CD4-positive, alpha-beta T cell treated with Interleukin-6 for 4 hours (primary cell): ENCODE results near the gene AFF3.

Experiments used
- DNase-seq: peaks from one replicate; pipeline ENCODE4 v3.0.0-alpha.2; 2020; ENCODE audit warnings: mixed read lengths

Gene AFF3

DNA sequence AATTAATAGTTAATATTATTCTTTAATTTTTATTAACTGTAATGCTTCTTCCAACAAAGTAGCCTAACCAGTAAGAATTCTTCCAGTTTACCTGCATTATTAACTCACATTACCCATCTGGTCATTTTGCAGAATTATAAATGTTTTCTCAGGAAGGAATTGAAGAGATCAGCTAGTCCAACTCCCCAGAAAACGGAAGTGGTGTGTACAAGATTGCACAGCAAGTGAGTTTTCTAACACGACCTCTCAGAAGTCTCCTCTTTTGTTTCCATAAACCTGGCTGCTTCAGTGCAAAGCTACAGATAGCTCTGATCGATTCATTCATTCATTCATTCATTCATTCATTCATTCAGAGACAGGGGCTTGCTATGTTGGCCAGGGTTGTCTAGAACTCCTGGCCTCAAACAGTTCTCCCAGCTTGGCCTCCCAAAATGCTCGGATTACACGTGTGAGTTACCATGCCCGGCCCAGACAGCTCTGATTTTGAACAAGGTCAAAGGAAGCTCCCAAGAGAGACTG lies 523.8 kb downstream of the AFF3 start:
- no peak for DNase-seq

DNA sequence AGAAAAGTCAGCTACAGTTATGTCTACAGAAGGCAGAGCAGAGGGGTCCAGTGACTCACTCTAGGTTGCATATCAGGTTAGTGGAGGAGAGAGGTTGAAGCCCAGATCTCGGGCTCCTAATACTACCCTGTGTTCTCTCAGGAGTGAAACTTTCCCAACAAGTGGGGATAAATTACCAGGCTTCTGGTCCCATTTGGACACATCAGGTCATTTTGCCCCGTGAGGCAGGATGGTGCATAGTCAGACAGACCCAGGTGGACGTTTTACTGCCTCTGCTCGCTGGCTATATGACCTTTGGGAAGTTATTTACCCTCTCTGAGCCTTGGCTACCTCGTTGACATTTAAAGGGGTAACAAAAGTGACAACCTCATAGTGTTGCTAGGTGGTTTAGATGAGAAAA lies 524.6 kb downstream of the AFF3 start:
- no peak for DNase-seq

DNA sequence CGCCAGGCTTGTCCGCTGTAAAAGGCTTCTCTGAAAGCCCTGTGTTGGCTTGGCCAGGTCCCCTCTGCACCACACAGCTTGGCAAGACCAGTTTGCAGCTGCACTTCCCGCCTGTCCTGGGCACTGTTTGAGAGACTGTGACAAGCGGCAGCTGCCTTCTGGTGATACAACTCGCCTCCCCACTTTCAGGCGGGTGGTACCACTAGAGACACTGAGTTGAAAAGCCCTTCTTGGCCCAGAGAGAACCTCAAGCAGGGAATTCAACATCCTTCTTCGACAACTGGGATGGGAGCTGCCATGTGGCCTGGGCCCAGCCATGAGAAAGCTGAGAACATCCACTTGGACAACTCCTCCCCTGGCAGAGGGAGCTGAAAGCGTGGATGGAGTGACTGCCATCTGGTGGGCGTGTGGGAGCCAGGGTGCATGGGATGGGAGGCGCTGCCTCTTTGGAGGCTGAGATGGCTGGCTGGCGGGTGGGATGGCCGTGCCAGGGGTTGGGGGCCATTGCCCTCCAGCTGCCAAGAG lies 527.1 kb downstream of the AFF3 start:
- no peak for DNase-seq

DNA sequence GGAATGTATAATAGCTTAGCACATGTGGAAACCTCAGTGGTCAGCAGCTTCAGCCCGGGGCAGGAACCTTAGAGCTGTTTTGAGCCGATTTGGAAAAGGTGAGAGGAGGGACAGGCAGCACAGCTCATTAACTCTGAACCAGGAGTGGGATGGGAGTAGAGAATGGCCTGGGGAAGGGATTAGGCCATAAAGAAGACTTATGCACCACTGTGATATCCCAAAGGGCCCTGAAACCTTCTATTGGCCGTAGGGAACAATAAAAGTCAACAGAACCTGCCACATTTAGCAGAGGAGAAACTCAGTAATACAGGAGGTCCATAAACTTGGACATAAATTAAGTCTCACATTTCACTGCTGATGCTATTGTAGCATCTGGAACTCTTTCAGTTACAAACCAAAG lies 528.4 kb downstream of the AFF3 start:
- no peak for DNase-seq

DNA sequence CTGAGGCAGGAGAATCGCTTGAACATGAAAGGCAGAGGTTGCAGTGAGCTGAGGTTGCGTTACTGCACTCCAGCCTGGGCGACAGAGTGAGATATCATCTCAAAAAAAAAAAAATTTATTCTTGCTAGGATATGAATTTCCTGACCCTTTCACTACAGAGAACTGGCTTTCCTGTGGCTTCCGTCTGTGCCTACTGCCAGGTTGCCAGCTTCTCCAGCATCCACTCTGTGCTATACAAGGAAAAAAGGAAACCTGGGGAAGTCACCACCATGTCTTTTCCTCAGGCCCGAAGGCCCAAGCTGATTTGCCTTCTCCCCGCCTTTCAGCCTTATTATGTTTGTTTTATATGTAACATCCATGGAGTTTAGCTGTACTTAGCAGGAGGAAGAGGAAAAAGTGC lies 530.6 kb downstream of the AFF3 start:
- no peak for DNase-seq

DNA sequence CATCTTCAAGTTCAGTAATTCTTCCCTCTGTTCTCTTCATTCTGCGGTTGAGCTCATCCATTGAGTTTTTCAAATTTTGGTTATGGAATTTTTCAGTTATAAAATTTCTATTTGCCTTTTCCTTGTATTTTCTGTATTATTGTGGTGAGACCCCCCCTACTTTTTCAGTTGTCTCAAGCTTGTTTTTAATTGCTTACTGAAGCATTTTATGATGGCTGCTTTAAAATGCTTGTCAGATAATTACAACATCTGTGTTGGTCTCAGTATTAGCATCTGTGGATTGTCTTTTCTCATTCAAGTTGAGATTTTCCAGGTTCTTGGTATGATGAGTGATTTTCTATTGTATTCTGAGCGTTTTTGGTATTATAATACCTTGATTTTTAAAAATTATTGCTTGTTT lies 531.4 kb downstream of the AFF3 start:
- DNase-seq, result no peak

DNA sequence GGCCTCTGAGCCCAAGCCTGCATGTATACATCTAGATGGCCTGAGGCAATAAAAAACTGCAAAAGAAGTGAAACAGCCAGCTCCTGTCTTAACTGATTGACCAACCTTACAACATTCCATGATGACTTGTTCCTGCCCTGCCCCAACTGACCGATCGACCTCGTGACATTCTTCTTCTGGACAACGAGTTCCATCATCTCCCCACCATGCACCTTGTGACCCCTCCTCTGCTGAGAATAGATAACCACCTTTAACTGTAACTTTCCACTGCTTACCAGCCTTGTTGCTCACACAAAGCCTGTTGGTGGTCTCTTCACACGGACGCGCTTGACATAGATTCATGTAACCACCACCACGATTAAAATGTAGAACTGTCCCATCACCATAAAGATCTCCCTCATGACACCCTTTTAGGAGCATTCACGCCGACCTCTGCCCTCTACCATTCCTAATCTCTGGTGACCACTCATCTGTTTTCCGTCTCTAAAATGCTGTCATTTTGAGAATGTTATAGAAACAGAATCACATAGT lies 532.5 kb downstream of the AFF3 start:
- no peak for DNase-seq

DNA sequence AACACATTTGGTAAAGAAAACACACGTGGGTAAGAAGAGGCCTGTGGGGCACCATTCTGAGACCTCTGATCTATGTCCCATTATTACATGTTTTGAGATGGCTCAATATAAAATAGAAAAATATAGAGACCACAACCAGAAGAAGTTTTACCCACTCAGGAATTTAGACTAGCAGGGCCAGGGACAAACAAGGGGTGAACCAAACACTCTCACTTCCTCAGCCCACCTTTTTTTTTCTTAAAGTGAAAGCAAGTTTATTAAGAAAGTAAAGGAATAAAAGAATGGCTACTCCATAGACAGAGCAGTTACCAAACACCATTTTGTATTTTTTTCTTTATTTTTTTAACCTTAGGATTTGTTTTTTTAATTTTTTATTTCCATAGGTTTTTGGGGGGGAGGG lies 533.5 kb downstream of the AFF3 start:
- no peak for DNase-seq

DNA sequence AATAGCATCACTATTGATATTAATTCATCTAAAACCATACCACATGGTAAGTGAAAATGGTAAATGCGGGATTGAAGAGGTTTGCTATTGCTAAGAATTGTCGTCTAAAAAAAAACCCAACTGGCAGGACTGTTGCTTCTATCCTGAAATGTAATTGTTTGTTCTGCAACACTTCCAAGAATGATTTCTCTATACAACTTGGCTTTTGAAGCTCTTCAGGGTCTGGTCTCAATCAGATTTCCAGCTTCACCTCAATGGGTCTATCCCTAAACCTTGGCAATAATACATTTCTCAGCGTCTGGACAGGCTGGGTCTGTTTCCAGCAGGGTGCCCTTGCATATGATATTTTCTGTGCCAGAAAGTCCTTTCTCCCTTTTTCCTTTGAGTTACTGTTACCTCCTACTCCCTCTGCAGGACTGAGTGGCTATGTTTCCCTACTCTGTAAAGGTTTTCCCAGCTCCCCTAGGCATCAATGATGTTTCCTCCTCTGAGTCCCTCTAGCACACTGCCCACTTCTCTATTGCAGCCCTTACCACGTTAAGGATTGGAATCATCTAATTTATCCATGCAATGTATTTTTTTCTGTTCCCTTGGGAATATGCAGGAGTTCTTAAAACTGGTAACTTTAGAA lies 534.4 kb downstream of the AFF3 start:
- no peak for DNase-seq

DNA sequence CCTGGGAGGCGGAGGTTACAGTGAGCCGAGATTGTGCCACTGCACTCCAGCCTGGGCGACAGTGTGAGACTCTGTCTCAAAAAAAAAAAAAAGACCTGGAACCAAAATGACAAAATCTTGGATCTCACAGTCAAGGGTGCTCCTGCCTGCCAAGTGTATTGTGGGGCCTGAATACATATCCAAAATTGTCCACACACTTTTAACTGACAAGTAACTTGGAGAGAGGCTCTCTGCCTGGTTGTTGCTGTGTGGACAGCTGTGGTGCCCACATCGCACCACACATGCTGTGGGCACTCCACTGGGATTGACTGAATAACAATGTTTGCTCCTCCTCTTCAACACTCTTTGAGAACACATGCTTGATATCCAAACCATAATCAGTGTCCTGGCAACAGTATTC lies 534.9 kb downstream of the AFF3 start:
- no peak for DNase-seq

DNA sequence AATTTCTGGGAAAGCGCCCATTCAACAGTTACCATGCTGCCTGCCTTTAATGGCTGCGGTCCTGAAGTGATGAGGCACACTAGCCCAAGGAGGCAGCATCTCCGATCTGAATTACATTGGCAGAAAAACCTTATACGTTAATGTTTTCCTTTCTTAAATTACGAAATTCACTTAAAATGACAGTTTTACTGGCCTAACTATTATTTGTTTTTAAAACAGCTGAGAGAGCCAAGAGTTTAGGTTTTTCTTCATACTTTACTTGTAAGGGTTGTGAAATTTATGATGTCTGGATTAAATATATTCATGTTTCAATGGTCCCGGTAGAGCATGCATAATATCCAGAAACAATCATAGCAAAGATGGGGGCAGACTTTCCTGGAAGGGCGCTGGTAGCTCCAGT lies 537.4 kb downstream of the AFF3 start:
- no peak for DNase-seq

DNA sequence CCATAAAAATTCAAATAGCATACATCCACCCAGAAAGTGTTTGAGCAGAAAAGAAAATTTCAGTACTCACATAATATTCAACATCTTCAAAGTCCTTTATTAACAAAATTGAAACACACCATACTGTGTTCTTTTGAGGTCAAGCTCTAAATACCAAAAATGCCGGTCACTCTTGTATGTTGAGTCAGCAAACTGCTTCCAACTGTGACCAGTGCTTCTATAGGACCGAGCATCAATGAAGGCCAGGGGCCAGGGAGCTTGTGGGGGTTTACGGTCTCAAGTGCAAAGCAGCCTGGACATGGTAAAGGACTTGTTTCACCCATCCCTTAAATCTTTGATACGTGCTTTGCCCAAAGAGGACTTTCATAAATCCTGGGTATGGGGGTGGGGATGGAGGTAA lies 539.9 kb downstream of the AFF3 start:
- no peak for DNase-seq

DNA sequence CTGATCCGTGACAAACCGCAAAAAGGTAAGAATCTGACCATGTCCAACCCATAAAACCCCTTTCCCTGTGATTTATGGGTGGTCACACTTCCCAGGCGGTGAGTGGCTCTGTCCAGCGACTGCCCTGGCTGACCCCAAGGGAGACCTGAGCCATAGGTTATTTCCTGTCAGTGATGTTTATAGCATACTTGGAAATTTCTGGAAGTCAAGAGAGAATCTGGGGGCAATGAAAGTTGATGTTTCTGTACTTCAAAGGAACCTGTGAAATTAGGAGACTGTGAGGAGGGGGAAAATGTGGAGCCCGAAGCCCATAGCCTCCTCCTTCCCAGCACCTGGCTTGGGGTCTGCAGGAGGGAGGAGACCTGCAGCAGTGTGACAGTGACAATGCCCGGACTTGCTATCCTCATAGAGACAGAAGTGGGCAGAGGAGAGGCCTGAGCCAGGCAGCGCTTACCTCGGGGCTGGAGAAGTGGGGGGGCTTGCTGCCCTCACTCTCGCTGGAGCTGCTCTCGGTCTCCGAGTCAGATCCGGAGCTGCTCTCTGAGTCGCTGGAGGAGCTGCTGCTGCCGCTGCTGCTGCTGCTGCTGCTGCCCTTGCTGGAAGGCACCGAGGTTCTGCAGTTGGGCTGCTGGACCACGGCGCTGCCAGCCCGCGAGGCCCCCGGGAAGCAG lies 541.3 kb downstream of the AFF3 start:
- no peak for DNase-seq

DNA sequence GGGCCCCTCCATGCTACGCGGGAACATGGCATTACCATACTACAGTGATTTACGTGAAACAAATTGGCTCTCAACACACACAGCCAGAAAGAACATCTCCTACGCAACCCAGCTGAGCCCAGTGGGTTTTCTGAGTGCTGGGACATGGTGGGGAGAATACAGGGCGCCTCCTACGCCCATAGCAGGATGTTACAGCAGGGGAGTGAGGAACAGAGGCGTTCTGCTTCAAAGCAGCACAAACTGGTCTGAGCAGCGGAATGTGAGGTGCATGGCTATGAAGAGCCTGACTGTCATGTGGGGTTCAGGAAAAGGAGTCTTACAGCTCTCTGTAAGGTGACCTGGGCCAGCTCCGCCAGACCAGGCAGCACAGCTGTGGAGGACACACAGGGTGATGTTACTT lies 543.9 kb downstream of the AFF3 start:
- DNase-seq, result no peak

DNA sequence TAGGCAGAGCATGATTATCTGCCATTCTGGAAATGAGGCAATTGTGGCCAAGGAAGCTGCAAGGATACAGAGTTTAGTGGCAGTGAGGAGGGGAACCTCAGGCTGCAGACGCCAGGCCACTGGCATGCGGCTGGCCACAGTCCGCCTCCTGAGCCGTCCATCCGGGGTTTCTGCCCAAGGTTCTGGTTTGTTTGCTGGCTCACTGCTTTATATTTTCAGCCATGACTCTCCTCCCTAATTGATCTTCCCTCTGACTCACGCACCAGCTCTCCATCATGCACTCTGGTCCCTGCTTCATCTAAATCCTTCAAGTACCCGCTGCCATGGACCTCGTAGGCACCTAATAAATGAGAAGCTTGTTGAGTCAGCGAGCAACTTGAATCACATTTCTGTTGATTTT lies 544.8 kb downstream of the AFF3 start:
- DNase-seq, result no peak

DNA sequence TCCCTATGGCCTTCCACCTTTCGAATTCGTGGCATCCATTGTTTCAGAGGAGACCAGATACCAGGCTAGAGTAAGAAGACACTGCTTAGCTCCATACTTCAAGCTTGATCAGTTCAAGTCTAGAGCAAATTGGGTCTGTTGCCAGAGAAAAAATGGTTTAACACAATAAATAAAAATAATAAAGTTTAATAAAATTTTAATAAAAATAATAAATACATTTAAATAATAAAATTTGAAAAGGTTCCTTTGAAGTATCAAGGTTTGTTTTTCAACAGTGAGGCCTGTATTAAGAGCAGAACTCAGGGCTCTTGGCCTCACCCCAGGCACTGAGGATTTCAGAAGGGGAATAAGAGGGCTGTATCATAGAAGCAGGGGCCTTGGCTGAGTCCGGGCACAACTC lies 547.0 kb downstream of the AFF3 start:
- DNase-seq, result no peak

DNA sequence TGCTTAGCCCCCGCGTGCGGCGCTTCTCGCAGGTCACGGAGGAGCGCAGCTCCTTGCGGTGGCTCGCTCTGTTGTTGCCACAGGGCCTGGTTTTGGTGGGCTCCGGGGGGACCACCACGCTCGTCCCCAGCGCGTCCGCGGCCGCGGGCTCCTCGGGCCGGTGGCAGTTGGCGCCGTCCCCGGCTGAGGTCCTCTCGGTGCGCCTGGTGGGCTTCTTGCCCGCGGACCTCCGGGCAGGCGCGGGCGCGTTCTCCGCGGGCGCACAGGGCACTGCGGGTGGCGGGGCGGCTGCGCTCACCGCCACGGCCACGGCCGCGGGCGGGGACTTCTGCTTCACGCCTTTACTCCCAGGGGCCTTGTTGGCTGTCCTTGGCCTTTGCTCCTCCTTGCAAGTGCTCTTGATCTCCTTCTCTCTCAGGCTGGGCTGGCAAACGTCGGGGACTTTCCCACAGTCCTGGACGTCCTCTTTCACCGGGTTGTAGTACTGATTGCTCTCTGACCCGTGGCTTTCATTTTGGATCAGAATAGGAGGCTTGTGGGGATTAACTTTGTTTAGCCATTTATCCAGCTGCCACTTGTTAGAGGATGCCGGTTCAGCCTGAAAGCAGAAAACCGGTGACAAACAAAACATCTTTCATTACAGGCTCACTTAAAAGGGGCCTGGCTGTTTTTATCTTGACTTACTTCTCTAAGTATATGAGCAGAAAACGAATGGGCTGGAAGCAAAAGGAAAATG lies 548.5 kb downstream of the AFF3 start:
- no peak for DNase-seq

DNA sequence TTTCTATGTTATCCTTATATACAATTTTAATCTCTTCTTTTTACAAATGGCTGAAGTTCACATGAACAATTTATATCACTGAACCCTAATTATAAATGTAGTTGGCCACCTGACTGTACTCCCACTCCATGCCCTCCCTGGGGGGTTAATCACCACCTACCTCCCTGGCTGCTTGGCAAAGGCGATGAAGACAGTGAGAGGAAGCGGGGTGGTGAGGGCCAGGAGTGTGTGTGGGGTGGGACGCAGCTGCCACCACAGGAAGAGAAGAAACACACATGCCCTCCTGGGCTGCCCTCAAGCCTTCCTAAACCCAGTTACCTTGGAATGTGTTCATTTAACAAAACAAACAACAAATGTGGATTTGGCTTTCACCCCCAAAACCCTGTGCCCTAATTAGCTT lies 565.6 kb downstream of the AFF3 start:
- DNase-seq, result no peak

DNA sequence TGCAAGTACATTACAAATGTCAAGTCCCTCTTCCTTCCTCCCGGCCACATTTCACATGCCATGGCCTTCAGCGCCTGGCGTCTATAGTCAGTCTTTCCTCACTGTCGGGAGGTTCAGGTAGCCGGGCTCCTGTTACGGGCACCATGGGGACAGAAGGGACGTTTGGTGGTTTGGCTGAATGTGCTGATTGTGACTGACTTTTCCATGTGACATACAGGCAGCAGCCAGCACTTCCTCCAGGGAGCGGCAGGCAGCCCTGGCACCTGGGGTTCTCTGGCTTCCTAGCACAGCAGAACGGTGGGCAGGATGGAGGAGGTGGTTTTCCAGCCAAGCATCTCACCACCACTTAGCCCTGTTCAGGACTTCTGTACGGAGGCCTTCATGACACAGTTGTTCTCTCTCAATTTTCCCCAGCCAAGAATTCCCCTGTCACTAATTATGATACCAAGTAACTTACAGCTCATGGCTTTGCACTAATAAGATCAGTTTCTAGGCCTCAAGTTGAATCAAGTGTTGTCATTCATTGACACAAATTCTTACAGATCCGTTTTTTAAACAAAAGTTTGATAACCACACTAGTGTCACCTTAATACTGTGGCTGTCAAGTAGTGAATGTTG lies 568.6 kb downstream of the AFF3 start:
- DNase-seq, result no peak

DNA sequence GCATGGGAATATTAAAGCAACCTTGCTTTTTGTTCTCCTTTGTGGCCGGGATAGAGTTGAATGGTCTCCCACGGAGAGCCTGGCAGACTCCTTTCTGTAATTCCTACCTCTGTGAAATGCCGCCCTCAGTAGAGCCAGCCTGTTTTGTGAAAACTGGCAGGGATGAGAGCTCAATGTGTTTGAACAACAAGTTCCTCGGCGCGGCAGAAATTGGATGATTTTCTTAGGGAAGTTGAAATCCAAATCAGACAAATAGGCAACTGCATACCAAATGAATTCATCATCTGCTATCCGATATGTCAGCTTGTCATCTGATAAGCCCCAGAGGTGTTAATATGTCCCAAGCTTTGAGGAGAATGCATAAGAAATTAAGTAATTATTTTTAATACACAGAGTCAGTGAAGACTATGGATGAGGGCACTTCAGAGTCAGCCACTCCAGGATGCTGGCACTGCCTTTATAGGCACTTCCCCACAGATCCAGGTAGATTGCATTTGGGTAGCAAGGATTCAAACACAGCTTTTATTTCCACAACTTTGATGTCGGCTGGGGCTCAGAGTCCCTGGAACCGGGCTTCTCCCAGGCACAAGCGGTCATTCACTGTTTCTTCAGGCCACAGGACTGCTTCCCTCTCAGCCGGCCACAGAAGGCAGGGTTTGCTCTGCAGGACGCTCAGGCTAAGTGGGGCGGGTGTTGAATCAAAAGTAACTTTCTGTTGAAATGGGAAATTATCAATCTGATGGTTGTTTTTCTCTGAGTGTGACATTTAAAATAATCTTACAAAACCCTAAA lies 569.8 kb downstream of the AFF3 start:
- DNase-seq, result no peak

DNA sequence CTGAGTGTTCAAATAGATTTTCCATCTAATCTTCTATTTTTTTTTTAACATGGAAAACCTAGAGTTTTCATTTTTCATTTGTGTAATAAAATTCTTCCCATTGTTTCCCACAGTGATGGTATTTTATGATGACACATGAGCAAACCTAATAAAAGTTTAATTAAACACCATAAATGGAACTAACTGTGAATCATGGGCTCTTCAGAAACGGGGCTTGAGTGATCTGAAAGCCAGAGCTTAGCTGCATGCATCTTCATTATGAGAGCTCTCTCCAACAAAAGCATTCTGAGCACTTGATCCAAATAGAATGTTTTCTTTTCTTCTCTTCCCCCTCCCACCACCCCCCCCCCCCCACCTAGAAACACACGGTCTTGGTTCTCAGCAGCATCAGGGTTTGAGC lies 570.4 kb downstream of the AFF3 start:
- DNase-seq, result no peak

DNA sequence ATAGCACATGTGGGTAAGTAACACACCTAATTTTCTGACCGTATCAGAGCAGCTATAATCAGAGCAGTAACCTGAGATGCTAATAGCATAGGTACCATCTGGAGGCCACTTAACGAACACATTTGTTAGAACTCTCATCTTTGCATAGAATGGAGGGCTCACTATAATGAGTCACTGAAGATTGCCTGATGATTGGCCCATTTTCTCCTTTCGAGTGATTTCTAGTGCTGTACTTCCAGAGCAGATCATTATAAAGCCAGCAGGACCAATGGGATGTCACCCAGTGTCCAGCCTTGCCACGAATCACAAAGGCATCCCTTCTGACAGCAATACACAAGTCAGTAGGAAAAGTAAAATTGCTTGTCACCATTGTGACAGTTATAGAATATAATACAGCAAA lies 570.9 kb downstream of the AFF3 start:
- DNase-seq, result no peak
